Gastroesophageal sphincter (tissue), 4 donors: ENCODE measurements around the gene LRRC4B. TPM values are rescaled to one million over a fixed set of nuclear protein-coding genes. Genes with fewer than 3 reads are reported as not detected.

Experiments used
- ATAC-seq: fragments of 150-250 bp; one replicate; pipeline ENCODE4 v1.9.1; 2016; ENCODE audit warnings: mild to moderate bottlenecking, moderate library complexity
- H3K27ac ChIP-seq, 4 donors: fragments of 200-600 bp; sonication (generic) in 3 of 4; 1 replicate in 3 of 4; 2 replicates in 1 of 4; pipeline ENCODE4 v1.5.1; 2016 to 2019
- H3K27me3 ChIP-seq: fragments of 200-600 bp; sonication (generic); one replicate; pipeline ENCODE4 v1.5.1; 2019
- H3K36me3 ChIP-seq, 2 donors: fragments of 200-600 bp; sonication (generic); one replicate each; pipeline ENCODE4 v1.5.1; 2019; ENCODE audit warnings: control low read depth in 1 of 2
- H3K4me1 ChIP-seq, 3 donors: fragments of 200-600 bp; sonication (generic); 1 replicate in 2 of 3; 2 replicates in 1 of 3; pipeline ENCODE4 v1.5.1; 2016 to 2019; ENCODE audit warnings: control low read depth in 2 of 3
- H3K4me3 ChIP-seq, 2 donors: fragments of 200-600 bp; sonication (generic); one replicate each; pipeline ENCODE4 v1.5.1; 2019; ENCODE audit warnings: mild to moderate bottlenecking in 1 of 2, moderate library complexity in 1 of 2
- H3K9me3 ChIP-seq, 3 donors: fragments of 200-600 bp; sonication (generic); one replicate each; pipeline ENCODE4 v1.5.1; 2017 to 2019; ENCODE audit warnings: control low read depth in 2 of 3
- CTCF ChIP-seq, 4 experiments: fragments of 200-600 bp in 2 of 4; fragments of 450-650 bp in 2 of 4; sonication (generic) in 1 of 4; IDR thresholded peaks; one replicate each; pipeline ENCODE4 v1.5.1; 2017 to 2019; ENCODE audit warnings: antibody characterized with exemption in 4 of 4, mild to moderate bottlenecking in 2 of 4, moderate library complexity in 2 of 4
- EP300 ChIP-seq: sonication (generic); formaldehyde crosslinking; IDR thresholded peaks from one replicate; pipeline ENCODE4 v1.6.1; 2017; ENCODE audit warnings: antibody characterized with exemption, mild to moderate bottlenecking
- POLR2A ChIP-seq, 2 donors: fragments of 450-650 bp; IDR thresholded peaks; one replicate each; pipeline ENCODE4 v1.6.1; 2017; ENCODE audit warnings: antibody characterized with exemption in 2 of 2, mild to moderate bottlenecking in 2 of 2, moderate library complexity in 1 of 2
- POLR2AphosphoS5 ChIP-seq: sonication (generic); formaldehyde crosslinking; IDR thresholded peaks from one replicate; pipeline ENCODE4 v1.6.1; 2017; ENCODE audit warnings: antibody characterized with exemption
- WGBS, 2 donors: methylation state at CpG; one replicate each; pipeline ENCODE4 v1.1.5; 2018; ENCODE audit warnings: low coverage in 1 of 2; 5-methylcytosine and 5-hydroxymethylcytosine counted together
- total RNA-seq, 4 donors: library from RNA; depleted of rRNA; stranded (reverse); fragments of >200 nt; gene quantifications; one replicate each; pipeline ENCODE4 v1.1.0, GENCODE V29; 2016

LRRC4B gene
- total RNA-seq, 4 donors from 2014 or later, result 5.0 to 9.3 (median 7.6) TPM

GRCh38 chr19:50489461-50490011 lies 78.7 kb downstream of the LRRC4B start:
- Histone ChIP-seq H3K4me1 (no peaks in the 10 kb centered on the region), H3K9me3 (no peaks in the 10 kb centered on the region), H3K36me3 (peaks cover 0 to 16% of the 10 kb centered on the region in 2 donors), H3K27me3 (peaks cover 51% of the 10 kb centered on the region), H3K27ac (no peak overlapping the region), H3K4me3 (no peak overlapping the region)
- TF ChIP-seq EP300, result no peak
- TF ChIP-seq CTCF (IDR thresholded peaks at IDR 0.05), result no peak
- TF ChIP-seq POLR2AphosphoS5, result no peak
- TF ChIP-seq POLR2A (IDR thresholded peaks at IDR 0.05), result no peak
- 21 to 28% methylated on average over 16 to 17 of the region's 24 CpGs for WGBS, 2 donors
- no peak for ATAC-seq

GRCh38 chr19:50488389-50489194 lies 79.6 kb downstream of the LRRC4B start:
- no peaks in the 10 kb centered on the region for H3K4me1 ChIP-seq
- no peaks in the 10 kb centered on the region for H3K9me3 ChIP-seq
- WGBS, 2 donors, result 13 to 29% methylated on average over 11 to 13 of the region's 13 CpGs
- no peak for TF ChIP-seq POLR2AphosphoS5
- no peak for TF ChIP-seq EP300
- no peak for TF ChIP-seq POLR2A (IDR thresholded peaks at IDR 0.05)
- no peak for TF ChIP-seq CTCF (IDR thresholded peaks at IDR 0.05)
- H3K27ac ChIP-seq, result no peak overlapping the region
- H3K4me3 ChIP-seq, result no peak overlapping the region
- H3K36me3 ChIP-seq, result peaks cover 0 to 25% of the 10 kb centered on the region in 2 donors
- ATAC-seq, result no peak
- peaks cover 51% of the 10 kb centered on the region for H3K27me3 ChIP-seq

GRCh38 chr19:50486823-50487515 lies 81.3 kb downstream of the LRRC4B start:
- Histone ChIP-seq H3K27me3 (peaks cover 51% of the 10 kb centered on the region), H3K4me3 (no peak overlapping the region), H3K27ac (no peak overlapping the region), H3K9me3 (no peaks in the 10 kb centered on the region), H3K36me3 (peaks cover 0 to 41% of the 10 kb centered on the region in 2 donors), H3K4me1 (no peaks in the 10 kb centered on the region)
- no peak for ATAC-seq
- 51 to 52% methylated on average over 8 to 9 of the region's 18 CpGs for WGBS, 2 donors
- no peak for TF ChIP-seq POLR2A (IDR thresholded peaks at IDR 0.05)
- TF ChIP-seq CTCF (IDR thresholded peaks at IDR 0.05), result peak in 1 of 4 experiments; percentile 36

- Histone ChIP-seq H3K9me3 (no peaks in the 10 kb centered on the region), H3K4me3 (no peak overlapping the region), H3K4me1 (no peaks in the 10 kb centered on the region), H3K36me3 (peaks cover 0 to 55% of the 10 kb centered on the region in 2 donors), H3K27ac (no peak overlapping the region), H3K27me3 (peaks cover 41% of the 10 kb centered on the region)
- WGBS, 2 donors, result 84 to 86% methylated on average over 5 to 7 of the region's 10 CpGs
- ATAC-seq, result no peak
- TF ChIP-seq EP300, result no peak
- no peak for TF ChIP-seq CTCF (IDR thresholded peaks at IDR 0.05)
- no peak for TF ChIP-seq POLR2A (IDR thresholded peaks at IDR 0.05)
- no peak for TF ChIP-seq POLR2AphosphoS5
Observed at GRCh38 chr19:50485284-50485955, 82.8 kb downstream of the LRRC4B start.
